HG03442 (cell line): ENCODE measurements around the gene ABLIM2.
"Not testable (repeated sequence)": the region's sequence is repeated elsewhere in the genome, so short reads cannot be mapped to it uniquely, and the experiment has no call there.

Source experiments
- ATAC-seq: cut with Tn5 transposase; IDR thresholded peaks from one replicate; pipeline ENCODE4 v1.9.1; 2021; ENCODE audit warnings: mild to moderate bottlenecking, moderate library complexity; ENCODE audit not compliant: unreplicated experiment

Gene ABLIM2

DNA sequence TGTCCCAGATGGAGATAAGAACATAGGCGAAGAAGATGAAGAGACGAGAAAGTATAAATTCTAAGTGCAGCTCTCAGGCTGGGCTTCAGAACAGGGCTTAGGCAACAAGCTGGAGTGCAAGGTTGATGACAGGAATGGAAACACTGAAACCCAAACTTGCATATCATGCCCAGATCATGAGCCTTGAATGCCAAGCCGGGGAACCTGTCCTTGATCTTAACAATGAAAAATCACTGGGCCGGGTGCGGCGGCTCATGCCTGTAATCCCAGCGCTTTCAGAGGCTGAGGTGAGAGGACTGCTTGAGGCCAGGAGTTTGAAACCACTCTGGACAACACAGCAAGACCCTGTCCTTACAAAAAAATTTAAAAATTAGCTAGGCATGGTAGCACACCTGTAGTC is 236.1 kb downstream of the ABLIM2 start:
- no peak for ATAC-seq

DNA sequence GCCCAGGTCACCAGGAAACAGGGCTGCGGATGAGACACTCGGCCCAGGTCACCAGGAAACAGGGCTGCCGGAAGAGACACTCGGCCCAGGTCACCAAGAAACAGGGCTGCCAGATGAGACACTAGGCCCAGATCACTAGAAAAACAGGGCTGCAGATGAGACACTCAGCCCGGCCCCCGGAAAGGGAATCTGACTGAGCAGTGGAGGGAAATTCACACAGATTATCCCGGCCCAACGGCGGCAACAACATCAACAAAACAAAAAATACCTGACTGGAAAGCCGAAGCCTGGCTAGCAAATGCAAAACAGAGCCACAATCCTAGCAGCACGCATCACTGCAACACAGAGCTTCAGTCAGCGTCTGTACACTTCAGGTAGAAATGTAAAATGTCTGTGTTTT is 239.6 kb downstream of the ABLIM2 start:
- ATAC-seq, result no peak

DNA sequence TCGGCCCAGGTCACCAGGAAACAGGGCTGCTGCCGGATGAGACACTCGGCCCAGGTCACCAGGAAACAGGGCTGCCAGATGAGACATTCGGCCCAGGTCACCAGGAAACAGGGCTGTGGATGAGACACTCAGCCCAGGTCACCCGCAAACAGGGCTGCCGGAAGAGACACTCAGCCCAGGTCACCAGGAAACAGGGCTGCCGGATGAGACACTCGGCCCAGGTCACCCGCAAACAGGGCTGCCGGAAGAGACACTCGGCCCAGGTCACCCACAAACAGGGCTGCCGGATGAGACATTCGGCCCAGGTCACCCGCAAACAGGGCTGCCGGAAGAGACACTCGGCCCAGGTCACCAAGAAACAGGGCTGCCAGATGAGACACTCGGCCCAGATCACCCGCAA is 240.4 kb downstream of the ABLIM2 start:
- ATAC-seq, result not testable (repeated sequence)

DNA sequence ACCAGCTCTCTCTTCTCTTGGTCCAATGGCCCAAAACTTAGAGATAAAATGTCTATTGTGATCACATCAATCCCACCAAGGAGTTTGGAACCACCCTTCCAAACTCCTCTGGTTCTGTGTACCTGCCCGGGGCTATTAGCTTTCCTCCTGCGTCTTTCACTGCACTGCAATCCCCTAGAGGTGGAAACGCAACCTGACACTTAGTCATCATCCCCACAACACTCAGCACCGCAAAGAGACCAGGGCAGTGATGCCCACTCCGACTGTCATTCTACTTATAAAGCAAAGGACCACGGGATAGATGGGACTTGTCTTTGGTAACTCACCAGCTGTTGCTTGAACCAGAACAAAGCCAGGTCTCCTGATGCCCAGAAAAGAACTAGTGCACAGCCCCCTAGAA is 240.9 kb downstream of the ABLIM2 start:
- ATAC-seq, result no peak

DNA sequence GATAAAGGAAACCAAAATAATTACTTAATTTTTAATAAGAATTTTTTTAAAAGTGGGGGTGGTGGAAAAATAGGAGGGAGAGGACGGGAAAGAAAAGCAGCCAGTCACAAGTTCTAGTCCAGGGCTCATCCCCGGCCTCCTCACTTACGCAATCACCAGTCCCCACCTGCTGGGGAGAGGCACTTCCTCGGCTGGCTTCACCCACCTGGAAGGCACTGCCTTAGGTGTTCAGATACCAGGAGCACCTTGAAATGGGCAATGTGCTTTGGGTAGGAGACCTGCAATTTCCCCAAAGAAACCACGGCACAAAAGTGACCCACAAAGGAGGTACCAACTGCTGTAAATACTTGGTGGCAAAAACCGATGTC is 242.8 kb downstream of the ABLIM2 start:
- no peak for ATAC-seq
